ENCODE measurements around the gene MSH3.
A peak's percentile ranks its signal among the peaks of the same experiment; 100 is the strongest.

The MSH3 gene

DNA sequence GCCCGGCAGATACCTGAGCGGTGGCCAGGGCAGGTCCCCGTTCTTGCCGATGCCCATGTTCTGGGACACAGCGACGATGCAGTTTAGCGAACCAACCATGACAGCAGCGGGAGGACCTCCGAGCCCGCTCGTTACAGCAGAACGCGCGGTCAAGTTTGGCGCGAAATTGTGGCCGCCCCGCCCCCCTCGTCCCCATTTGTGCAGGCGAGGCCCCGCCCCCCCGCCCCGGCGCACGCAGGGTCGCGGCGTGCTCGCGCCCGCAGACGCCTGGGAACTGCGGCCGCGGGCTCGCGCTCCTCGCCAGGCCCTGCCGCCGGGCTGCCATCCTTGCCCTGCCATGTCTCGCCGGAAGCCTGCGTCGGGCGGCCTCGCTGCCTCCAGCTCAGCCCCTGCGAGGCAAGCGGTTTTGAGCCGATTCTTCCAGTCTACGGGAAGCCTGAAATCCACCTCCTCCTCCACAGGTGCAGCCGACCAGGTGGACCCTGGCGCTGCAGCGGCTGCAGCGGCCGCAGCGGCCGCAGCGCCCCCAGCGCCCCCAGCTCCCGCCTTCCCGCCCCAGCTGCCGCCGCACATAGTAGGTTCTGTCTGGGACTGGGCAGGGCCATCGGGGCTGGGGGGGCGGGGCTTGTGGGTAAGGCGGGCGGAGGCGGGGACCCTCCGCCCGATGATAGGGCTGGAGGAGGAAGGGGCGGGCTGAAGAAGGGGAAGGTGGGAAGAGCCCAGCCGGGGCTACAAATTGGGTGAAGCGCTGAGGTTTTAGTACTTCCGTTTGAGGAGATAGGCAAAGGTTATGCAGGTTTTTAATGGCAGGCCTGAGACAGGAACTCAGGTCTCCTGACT, at the start of gene MSH3, which contains the start of gene DHFR:
TSS of gene MSH3 (plus strand) at position 262 of the 840 bp plus-strand sequence. CDS start at position 338, 76 bp downstream.
TSS of gene DHFR (minus strand) at position 593 of the 840 bp plus-strand sequence. CDS start at position 99, 494 bp downstream.
- peak; percentile 20; the same call in 1 of the 2 replicates for TF ChIP-seq EP300 (IDR thresholded peaks at IDR 0.05; ENCODE audit: borderline replicate concordance)
- 0 out of 2 replicates have a peak, but pooled peaks have one; percentile 30 for TF ChIP-seq TEAD4 (IDR thresholded peaks at IDR 0.05)
- TF ChIP-seq TCF12 (IDR thresholded peaks at IDR 0.05; ENCODE audit: low read depth) = 0 out of 2 replicates have a peak, but pooled peaks have one; percentile 43
- no peak for TF ChIP-seq EGR1 (IDR thresholded peaks at IDR 0.05)
- TF ChIP-seq RAD21 (IDR thresholded peaks at IDR 0.05; ENCODE audit: low read depth) = no peak
- peak; percentile 65 for TF ChIP-seq YY1 (IDR thresholded peaks at IDR 0.05; ENCODE audit: low read depth)
- TF ChIP-seq CREB1 (IDR thresholded peaks at IDR 0.05; ENCODE audit: low read depth) = no peak
- TF ChIP-seq, protein P1, sequence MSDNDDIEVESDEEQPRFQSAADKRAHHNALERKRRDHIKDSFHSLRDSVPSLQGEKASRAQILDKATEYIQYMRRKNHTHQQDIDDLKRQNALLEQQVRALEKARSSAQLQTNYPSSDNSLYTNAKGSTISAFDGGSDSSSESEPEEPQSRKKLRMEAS (IDR thresholded peaks at IDR 0.05) = peak; percentile 49
- no peak for TF ChIP-seq FOXM1 (IDR thresholded peaks at IDR 0.05; ENCODE audit: borderline replicate concordance, low read depth)
- peak; percentile 63 for TF ChIP-seq TAF1 (IDR thresholded peaks at IDR 0.05; ENCODE audit: low read depth)

DNA sequence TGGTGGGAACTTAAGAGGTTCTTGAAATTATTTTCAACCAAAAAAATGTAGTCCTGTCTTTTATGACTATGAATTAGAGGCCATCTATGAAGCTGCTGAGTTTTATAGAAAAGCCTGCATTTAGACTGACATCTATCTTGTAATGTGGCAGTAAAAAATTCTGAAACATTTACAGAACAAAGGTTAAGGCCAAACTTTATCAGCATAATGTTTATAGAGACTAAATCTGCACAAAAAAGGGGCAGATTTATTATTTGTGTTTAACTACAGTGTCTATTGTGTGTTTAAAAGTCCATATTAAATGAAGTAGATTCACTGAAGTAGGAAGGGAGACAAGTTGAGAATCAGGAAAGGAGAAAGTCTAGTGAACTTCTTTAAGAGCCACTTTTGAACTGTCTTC, 47.1 kb upstream of the MSH3 start:
- TF ChIP-seq EP300 (IDR thresholded peaks at IDR 0.05; ENCODE audit: borderline replicate concordance) (no peak), RAD21 (IDR thresholded peaks at IDR 0.05; ENCODE audit: low read depth) (no peak), CEBPB (IDR thresholded peaks at IDR 0.05) (no peak), TAF1 (IDR thresholded peaks at IDR 0.05; ENCODE audit: low read depth) (no peak), ZBTB7A (IDR thresholded peaks at IDR 0.05; ENCODE audit: low read depth) (no peak), CREB1 (IDR thresholded peaks at IDR 0.05; ENCODE audit: low read depth) (no peak), NFIC (IDR thresholded peaks at IDR 0.05) (no peak), TEAD4 (IDR thresholded peaks at IDR 0.05) (no peak), YY1 (IDR thresholded peaks at IDR 0.05; ENCODE audit: low read depth) (no peak), FOXM1 (IDR thresholded peaks at IDR 0.05; ENCODE audit: borderline replicate concordance, low read depth) (no peak), TCF12 (IDR thresholded peaks at IDR 0.05; ENCODE audit: low read depth) (no peak), EGR1 (IDR thresholded peaks at IDR 0.05) (no peak)
- TF ChIP-seq, protein P1 (IDR thresholded peaks at IDR 0.05) = no peak
- TF ChIP-seq, protein P2, sequence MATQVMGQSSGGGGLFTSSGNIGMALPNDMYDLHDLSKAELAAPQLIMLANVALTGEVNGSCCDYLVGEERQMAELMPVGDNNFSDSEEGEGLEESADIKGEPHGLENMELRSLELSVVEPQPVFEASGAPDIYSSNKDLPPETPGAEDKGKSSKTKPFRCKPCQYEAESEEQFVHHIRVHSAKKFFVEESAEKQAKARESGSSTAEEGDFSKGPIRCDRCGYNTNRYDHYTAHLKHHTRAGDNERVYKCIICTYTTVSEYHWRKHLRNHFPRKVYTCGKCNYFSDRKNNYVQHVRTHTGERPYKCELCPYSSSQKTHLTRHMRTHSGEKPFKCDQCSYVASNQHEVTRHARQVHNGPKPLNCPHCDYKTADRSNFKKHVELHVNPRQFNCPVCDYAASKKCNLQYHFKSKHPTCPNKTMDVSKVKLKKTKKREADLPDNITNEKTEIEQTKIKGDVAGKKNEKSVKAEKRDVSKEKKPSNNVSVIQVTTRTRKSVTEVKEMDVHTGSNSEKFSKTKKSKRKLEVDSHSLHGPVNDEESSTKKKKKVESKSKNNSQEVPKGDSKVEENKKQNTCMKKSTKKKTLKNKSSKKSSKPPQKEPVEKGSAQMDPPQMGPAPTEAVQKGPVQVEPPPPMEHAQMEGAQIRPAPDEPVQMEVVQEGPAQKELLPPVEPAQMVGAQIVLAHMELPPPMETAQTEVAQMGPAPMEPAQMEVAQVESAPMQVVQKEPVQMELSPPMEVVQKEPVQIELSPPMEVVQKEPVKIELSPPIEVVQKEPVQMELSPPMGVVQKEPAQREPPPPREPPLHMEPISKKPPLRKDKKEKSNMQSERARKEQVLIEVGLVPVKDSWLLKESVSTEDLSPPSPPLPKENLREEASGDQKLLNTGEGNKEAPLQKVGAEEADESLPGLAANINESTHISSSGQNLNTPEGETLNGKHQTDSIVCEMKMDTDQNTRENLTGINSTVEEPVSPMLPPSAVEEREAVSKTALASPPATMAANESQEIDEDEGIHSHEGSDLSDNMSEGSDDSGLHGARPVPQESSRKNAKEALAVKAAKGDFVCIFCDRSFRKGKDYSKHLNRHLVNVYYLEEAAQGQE (IDR thresholded peaks at IDR 0.05; ENCODE audit: low read depth) = no peak
- TF ChIP-seq, protein P3, sequence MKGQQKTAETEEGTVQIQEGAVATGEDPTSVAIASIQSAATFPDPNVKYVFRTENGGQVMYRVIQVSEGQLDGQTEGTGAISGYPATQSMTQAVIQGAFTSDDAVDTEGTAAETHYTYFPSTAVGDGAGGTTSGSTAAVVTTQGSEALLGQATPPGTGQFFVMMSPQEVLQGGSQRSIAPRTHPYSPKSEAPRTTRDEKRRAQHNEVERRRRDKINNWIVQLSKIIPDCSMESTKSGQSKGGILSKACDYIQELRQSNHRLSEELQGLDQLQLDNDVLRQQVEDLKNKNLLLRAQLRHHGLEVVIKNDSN (IDR thresholded peaks at IDR 0.05) = no peak

DNA sequence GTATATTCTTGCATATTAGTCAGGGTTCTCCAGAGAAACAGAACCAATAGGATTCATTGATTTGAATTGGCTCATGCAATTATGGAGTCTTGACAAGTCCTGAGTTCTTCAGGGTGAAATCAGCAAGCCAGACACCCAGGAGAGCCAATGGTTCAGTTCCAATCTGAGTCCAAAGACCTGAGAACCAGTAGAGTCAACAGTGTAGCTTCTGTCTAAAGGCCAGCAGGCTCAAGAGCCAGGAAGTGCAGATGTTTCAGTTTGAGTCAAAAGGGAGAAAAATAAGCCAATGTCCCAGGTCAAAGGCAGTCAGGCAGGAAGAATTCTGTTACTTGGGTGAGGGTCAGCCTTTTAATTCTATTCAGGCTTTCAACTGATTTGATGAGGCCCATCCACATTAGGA, 46.6 kb upstream of the MSH3 start:
- TF ChIP-seq TEAD4 (IDR thresholded peaks at IDR 0.05) (no peak), EP300 (IDR thresholded peaks at IDR 0.05; ENCODE audit: borderline replicate concordance) (no peak), RAD21 (IDR thresholded peaks at IDR 0.05; ENCODE audit: low read depth) (no peak), FOXM1 (IDR thresholded peaks at IDR 0.05; ENCODE audit: borderline replicate concordance, low read depth) (no peak), ZBTB7A (IDR thresholded peaks at IDR 0.05; ENCODE audit: low read depth) (no peak), YY1 (IDR thresholded peaks at IDR 0.05; ENCODE audit: low read depth) (no peak), EGR1 (IDR thresholded peaks at IDR 0.05) (no peak), NFIC (IDR thresholded peaks at IDR 0.05) (no peak), CREB1 (IDR thresholded peaks at IDR 0.05; ENCODE audit: low read depth) (no peak), CEBPB (IDR thresholded peaks at IDR 0.05) (no peak), TAF1 (IDR thresholded peaks at IDR 0.05; ENCODE audit: low read depth) (no peak), TCF12 (IDR thresholded peaks at IDR 0.05; ENCODE audit: low read depth) (no peak)
- TF ChIP-seq, protein P3 (IDR thresholded peaks at IDR 0.05) = no peak
- TF ChIP-seq, protein P1 (IDR thresholded peaks at IDR 0.05) = no peak
- TF ChIP-seq, protein P2 (IDR thresholded peaks at IDR 0.05; ENCODE audit: low read depth) = no peak

DNA sequence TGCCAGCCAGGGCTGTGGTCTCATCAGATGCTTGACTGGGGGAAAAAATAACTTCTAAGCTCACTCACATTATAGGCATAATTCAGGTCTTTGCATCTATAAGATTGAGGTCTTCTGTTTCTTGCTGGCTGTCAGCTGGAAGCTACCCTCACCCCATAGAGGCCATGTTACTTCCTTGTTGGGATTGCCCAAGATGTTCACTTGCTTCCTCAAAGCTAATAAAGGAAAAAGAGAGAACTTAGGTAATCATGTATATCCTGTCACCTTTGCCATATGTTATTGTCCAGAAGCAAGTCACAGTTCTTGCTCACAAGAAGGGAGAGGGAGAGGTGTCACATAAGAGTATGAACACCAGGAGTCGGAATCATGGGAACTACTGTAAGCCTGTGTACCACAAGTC, 45.7 kb upstream of the MSH3 start:
- no peak for TF ChIP-seq FOXM1 (IDR thresholded peaks at IDR 0.05; ENCODE audit: borderline replicate concordance, low read depth)
- TF ChIP-seq TEAD4 (IDR thresholded peaks at IDR 0.05) = no peak
- TF ChIP-seq ZBTB7A (IDR thresholded peaks at IDR 0.05; ENCODE audit: low read depth) = no peak
- TF ChIP-seq TCF12 (IDR thresholded peaks at IDR 0.05; ENCODE audit: low read depth) = no peak
- no peak for TF ChIP-seq EGR1 (IDR thresholded peaks at IDR 0.05)
- no peak for TF ChIP-seq CREB1 (IDR thresholded peaks at IDR 0.05; ENCODE audit: low read depth)
- no peak for TF ChIP-seq YY1 (IDR thresholded peaks at IDR 0.05; ENCODE audit: low read depth)
- TF ChIP-seq, protein P2 (IDR thresholded peaks at IDR 0.05; ENCODE audit: low read depth) = no peak
